ENCODE results near the gene COX19. TPM values are rescaled to one million over a fixed set of nuclear protein-coding genes. Genes with fewer than 3 reads are reported as not detected.

COX19 gene
- total and polyA plus RNA-seq, 2 donors (not counting 1 experiment from before 2014, with no cell fraction given): 14.7 to 38.3 TPM

DNA sequence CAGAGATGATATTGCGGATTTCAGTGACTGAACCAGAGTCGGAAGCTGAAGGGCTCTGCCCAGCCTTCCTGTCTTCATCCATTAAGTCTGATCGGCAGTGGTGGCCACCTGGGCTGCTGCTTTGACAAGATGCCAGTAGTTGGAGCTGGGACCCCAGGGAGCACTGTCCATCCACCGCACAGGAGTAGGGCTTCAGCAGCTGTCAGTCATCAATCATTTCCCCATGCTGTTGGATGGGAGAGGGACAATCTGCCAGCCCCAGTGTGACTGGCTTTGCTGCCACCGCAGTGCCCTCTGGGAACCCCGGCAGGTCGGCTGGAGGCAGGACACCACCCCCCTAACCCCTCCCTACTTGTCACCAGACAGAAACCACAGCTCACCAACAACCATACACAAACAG lies 46.0 kb upstream of the COX19 start:
- Histone ChIP-seq H3K36me3 (replicated peaks in 1 of 2; ENCODE audit: control extremely low read depth in 1 of 2, control insufficient read depth in 1 of 2, extremely low read depth in 1 of 2, insufficient read depth in 2 of 2, low read length in 1 of 2) (peaks cover 0 to 35% of the 10 kb centered on the region in 2 experiments), H3K9me3 (ENCODE audit: control extremely low read depth in 1 of 3, control insufficient read depth in 2 of 3, insufficient read depth in 1 of 3, low read length in 2 of 3) (peaks cover 0 to 39% (median 0%) of the 10 kb centered on the region in 3 donors), H3K27ac (ENCODE audit: low read length in 2 of 2) (no peak overlapping the region), H3K4me2 (replicated peaks; ENCODE audit: low read depth, low read length, poor library complexity, severe bottlenecking) (no peak overlapping the region), H3K4me1 (ENCODE audit: control insufficient read depth in 2 of 2, insufficient read depth in 2 of 2, low read length in 2 of 2) (peaks cover 55 to 67% of the 10 kb centered on the region in 2 donors), H2AFZ (ENCODE audit: insufficient read depth, low read depth, low read length, poor library complexity, severe bottlenecking) (no peak overlapping the region), H3K4me3 (ENCODE audit: control extremely low read depth in 1 of 5, extremely low read depth in 1 of 5, insufficient read depth in 1 of 5, low read depth in 2 of 5, low read length in 4 of 5) (no peak overlapping the region), H3K79me2 (ENCODE audit: control insufficient read depth, insufficient read depth, low read length) (peaks cover 77% of the 10 kb centered on the region), H4K20me1 (ENCODE audit: control insufficient read depth, insufficient read depth, low read length, poor library complexity, severe bottlenecking) (peaks cover 88% of the 10 kb centered on the region), H3K9ac (ENCODE audit: low read length) (no peak overlapping the region), H3K27me3 (replicated peaks in 1 of 4; ENCODE audit: control extremely low read depth in 1 of 4, control insufficient read depth in 3 of 4, insufficient read depth in 4 of 4, low read length in 3 of 4) (peaks cover 0 to 2% (median 0%) of the 10 kb centered on the region in 4 experiments)
- no peak for ATAC-seq (ENCODE audit: low read depth)
- no peaks in the 10 kb centered on the region for H3K9me3 Mint-ChIP-seq (ENCODE audit: insufficient read depth)
- 99% methylated on average over 5 of the region's 7 CpGs for WGBS (ENCODE audit: insufficient coverage)
- ChIA-PET POLR2A (interaction anchor here (1.2 to 2.2 kb wide), 7 partner anchors 17 to 118 kb away, joined by 3 to 10 read pairs (median 6); no protein-coding TSS in a partner anchor), CTCF (interaction anchor here (1.0 to 6.9 kb wide), 7 partner anchors 9 to 65 kb away, joined by 3 to 57 read pairs (median 8); no protein-coding TSS in a partner anchor)
- intact Hi-C loops (cut with micrococcal nuclease): loop anchor here (5.0 kb wide), 1 partner anchor 99 kb away; no protein-coding TSS in a partner anchor
- DNase-seq: no peak
- no peaks in the 10 kb centered on the region for H3K27me3 Mint-ChIP-seq
- H3K4me1 Mint-ChIP-seq: peaks cover 71% of the 10 kb centered on the region
- H3K27ac Mint-ChIP-seq: peak overlapping the region; percentile 37
- H3K4me3 Mint-ChIP-seq: peak overlapping the region; percentile 54
- TF ChIP-seq, protein P1, sequence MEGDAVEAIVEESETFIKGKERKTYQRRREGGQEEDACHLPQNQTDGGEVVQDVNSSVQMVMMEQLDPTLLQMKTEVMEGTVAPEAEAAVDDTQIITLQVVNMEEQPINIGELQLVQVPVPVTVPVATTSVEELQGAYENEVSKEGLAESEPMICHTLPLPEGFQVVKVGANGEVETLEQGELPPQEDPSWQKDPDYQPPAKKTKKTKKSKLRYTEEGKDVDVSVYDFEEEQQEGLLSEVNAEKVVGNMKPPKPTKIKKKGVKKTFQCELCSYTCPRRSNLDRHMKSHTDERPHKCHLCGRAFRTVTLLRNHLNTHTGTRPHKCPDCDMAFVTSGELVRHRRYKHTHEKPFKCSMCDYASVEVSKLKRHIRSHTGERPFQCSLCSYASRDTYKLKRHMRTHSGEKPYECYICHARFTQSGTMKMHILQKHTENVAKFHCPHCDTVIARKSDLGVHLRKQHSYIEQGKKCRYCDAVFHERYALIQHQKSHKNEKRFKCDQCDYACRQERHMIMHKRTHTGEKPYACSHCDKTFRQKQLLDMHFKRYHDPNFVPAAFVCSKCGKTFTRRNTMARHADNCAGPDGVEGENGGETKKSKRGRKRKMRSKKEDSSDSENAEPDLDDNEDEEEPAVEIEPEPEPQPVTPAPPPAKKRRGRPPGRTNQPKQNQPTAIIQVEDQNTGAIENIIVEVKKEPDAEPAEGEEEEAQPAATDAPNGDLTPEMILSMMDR (IDR thresholded peaks at IDR 0.05): no peak
- TF ChIP-seq EZH2 (IDR thresholded peaks at IDR 0.05; ENCODE audit: borderline replicate concordance, insufficient read depth, low read depth, low read length, poor library complexity, severe bottlenecking): no peak

DNA sequence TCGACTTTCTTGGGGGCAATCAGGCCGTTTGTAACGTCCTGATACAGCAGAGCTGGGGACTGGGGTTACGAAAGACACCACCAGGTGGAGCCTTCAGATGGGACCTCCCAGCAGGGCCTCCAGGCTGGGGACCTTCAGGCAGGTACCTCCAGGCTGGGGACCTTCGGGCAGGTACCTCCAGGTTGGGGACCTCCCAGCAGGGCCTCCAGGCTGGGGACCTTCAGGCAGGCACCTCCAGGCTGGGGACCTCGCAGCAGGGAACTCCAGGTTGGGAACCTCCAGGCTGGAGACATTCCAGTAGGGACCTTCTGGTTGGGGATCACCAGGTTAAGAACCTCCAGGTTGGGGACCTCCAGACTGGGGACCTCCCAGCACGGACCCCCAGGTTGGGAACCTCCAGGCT lies 45.5 kb upstream of the COX19 start:
- Histone ChIP-seq H3K9me3 (ENCODE audit: control extremely low read depth in 1 of 3, control insufficient read depth in 2 of 3, insufficient read depth in 1 of 3, low read length in 2 of 3) (peaks cover 0 to 36% (median 0%) of the 10 kb centered on the region in 3 donors), H4K20me1 (ENCODE audit: control insufficient read depth, insufficient read depth, low read length, poor library complexity, severe bottlenecking) (peaks cover 85% of the 10 kb centered on the region), H2AFZ (ENCODE audit: insufficient read depth, low read depth, low read length, poor library complexity, severe bottlenecking) (no peak overlapping the region), H3K27me3 (replicated peaks in 1 of 4; ENCODE audit: control extremely low read depth in 1 of 4, control insufficient read depth in 3 of 4, insufficient read depth in 4 of 4, low read length in 3 of 4) (peaks cover 0 to 2% (median 0%) of the 10 kb centered on the region in 4 experiments), H3K9ac (ENCODE audit: low read length) (no peak overlapping the region), H3K36me3 (replicated peaks in 1 of 2; ENCODE audit: control extremely low read depth in 1 of 2, control insufficient read depth in 1 of 2, extremely low read depth in 1 of 2, insufficient read depth in 2 of 2, low read length in 1 of 2) (peaks cover 0 to 31% of the 10 kb centered on the region in 2 experiments), H3K4me3 (ENCODE audit: control extremely low read depth in 1 of 5, extremely low read depth in 1 of 5, insufficient read depth in 1 of 5, low read depth in 2 of 5, low read length in 4 of 5) (no peak overlapping the region), H3K79me2 (ENCODE audit: control insufficient read depth, insufficient read depth, low read length) (peaks cover 81% of the 10 kb centered on the region), H3K4me2 (replicated peaks; ENCODE audit: low read depth, low read length, poor library complexity, severe bottlenecking) (no peak overlapping the region), H3K4me1 (ENCODE audit: control insufficient read depth in 2 of 2, insufficient read depth in 2 of 2, low read length in 2 of 2) (peaks cover 50 to 62% of the 10 kb centered on the region in 2 donors), H3K27ac (ENCODE audit: low read length in 2 of 2) (no peak overlapping the region)
- TF ChIP-seq, protein P1 (IDR thresholded peaks at IDR 0.05): peak; percentile 48
- TF ChIP-seq EZH2 (IDR thresholded peaks at IDR 0.05; ENCODE audit: borderline replicate concordance, insufficient read depth, low read depth, low read length, poor library complexity, severe bottlenecking): no peak
- peaks cover 67% of the 10 kb centered on the region for H3K4me1 Mint-ChIP-seq
- 87% methylated on average over 7 of the region's 7 CpGs for WGBS (ENCODE audit: insufficient coverage)
- intact Hi-C loops (cut with micrococcal nuclease): loop anchor here (5.0 kb wide), 1 partner anchor 99 kb away; no protein-coding TSS in a partner anchor
- CTCF ChIA-PET: interaction anchor here (1.3 to 6.9 kb wide), 4 partner anchors 23 to 44 kb away, joined by 3 to 57 read pairs (median 17); partner anchors contain the start of gene GPR146
- no peaks in the 10 kb centered on the region for H3K9me3 Mint-ChIP-seq (ENCODE audit: insufficient read depth)
- no peaks in the 10 kb centered on the region for H3K27me3 Mint-ChIP-seq
- no peak overlapping the region for H3K27ac Mint-ChIP-seq
- POLR2A ChIA-PET: interaction anchor here (0.5 to 1.7 kb wide), 5 partner anchors 17 to 130 kb away, joined by 3 to 6 read pairs (median 3); no protein-coding TSS in a partner anchor
- DNase-seq (peak; percentile 49), ATAC-seq (ENCODE audit: low read depth) (no peak)
- H3K4me3 Mint-ChIP-seq: no peak overlapping the region

Data from B cell (primary cell).